Sigmoid colon (tissue), 7 donors: Measurements from ENCODE around the gene CD58. TPM values are rescaled to one million over a fixed set of nuclear protein-coding genes. Genes with fewer than 3 reads are reported as not detected.

Source experiments
- DNase-seq: peaks from one replicate; pipeline ENCODE4 v3.0.0-alpha.2; 2019
- H3K27ac ChIP-seq, 4 donors: fragments of 200-600 bp; sonication (generic); one replicate each; pipeline ENCODE4 v1.5.1; 2016 to 2019; ENCODE audit warnings: mild to moderate bottlenecking in 1 of 4
- H3K27me3 ChIP-seq, 3 donors: fragments of 200-600 bp; sonication (generic); one replicate each; pipeline ENCODE4 v1.5.1; 2019; ENCODE audit warnings: mild to moderate bottlenecking in 1 of 3
- H3K36me3 ChIP-seq, 4 donors: fragments of 200-600 bp; sonication (generic); one replicate each; pipeline ENCODE4 v1.5.1; 2016 to 2019
- H3K4me1 ChIP-seq, 4 donors: fragments of 200-600 bp; sonication (generic); one replicate each; pipeline ENCODE4 v1.5.1; 2017 to 2019
- H3K4me3 ChIP-seq, 4 donors: fragments of 200-600 bp; sonication (generic); one replicate each; pipeline ENCODE4 v1.5.1; 2017 to 2019; ENCODE audit warnings: mild to moderate bottlenecking in 2 of 4, moderate library complexity in 1 of 4
- H3K9me3 ChIP-seq, 4 donors: fragments of 200-600 bp in 3 of 4; sonication (generic) in 3 of 4; one replicate each; pipeline versions ENCODE4 v1.5.1 to v1.6.1; 2013 to 2019
- CTCF ChIP-seq, 4 experiments: fragments of 450-650 bp in 3 of 4; fragments of 200-600 bp in 1 of 4; IDR thresholded peaks; one replicate each; pipeline ENCODE4 v1.5.1; 2016 to 2019; ENCODE audit warnings: antibody characterized with exemption in 4 of 4, mild to moderate bottlenecking in 3 of 4, moderate library complexity in 2 of 4
- EP300 ChIP-seq, 4 donors: sonication (generic); formaldehyde crosslinking; IDR thresholded peaks; one replicate each; pipeline ENCODE4 v1.6.1; 2017; ENCODE audit warnings: antibody characterized with exemption in 4 of 4
- POLR2A ChIP-seq, 2 donors: fragments of 450-650 bp; IDR thresholded peaks; one replicate each; pipeline ENCODE4 v1.6.1; 2016; ENCODE audit warnings: antibody characterized with exemption in 2 of 2, mild to moderate bottlenecking in 2 of 2, moderate library complexity in 2 of 2
- POLR2AphosphoS5 ChIP-seq, 4 donors: sonication (generic); formaldehyde crosslinking; IDR thresholded peaks; one replicate each; pipeline ENCODE4 v1.6.1; 2017; ENCODE audit warnings: antibody characterized with exemption in 4 of 4
- WGBS, 2 donors: extraction: QIAGEN DNeasy Blood & Tissue Kit; methylation state at CpG; one replicate each; pipeline ENCODE4 v1.1.7; 2013; 5-methylcytosine and 5-hydroxymethylcytosine counted together
- intact Hi-C: fragments of 100-400 bp; cut with DNase I; formaldehyde crosslinking; loops from one replicate; pipeline ENCODE4 v1.15.1; 2023
- polyA plus RNA-seq, 3 donors: library from polyadenylated mRNA; stranded (reverse); fragments of 200-250 nt; gene quantifications; one replicate each; pipeline ENCODE4 v1.2.3, GENCODE V29; 2013
- total RNA-seq, 4 donors: library from RNA; depleted of rRNA; stranded (reverse); fragments of >200 nt; gene quantifications; one replicate each; pipeline ENCODE4 v1.1.0, GENCODE V29; 2016
- donor health status: healthy with polysubstance abuse.
- donor health status: Bipolar disorder and iron deficiency.
- donor health status: healthy.

The CD58 gene
- total and polyA plus RNA-seq, 7 donors: 8.4 to 36.6 (median 19.6) TPM

- intact Hi-C loops: loop anchor here (5.0 kb wide), 4 partner anchors 156 to 484 kb away; no protein-coding TSS in a partner anchor
- Histone ChIP-seq H3K4me3 (no peak overlapping the region), H3K27me3 (no peaks in the 10 kb centered on the region), H3K9me3 (no peaks in the 10 kb centered on the region), H3K4me1 (peaks cover 0 to 27% (median 19%) of the 10 kb centered on the region in 4 donors), H3K27ac (no peak overlapping the region), H3K36me3 (no peaks in the 10 kb centered on the region)
- TF ChIP-seq CTCF (IDR thresholded peaks at IDR 0.05) (no peak), POLR2A (IDR thresholded peaks at IDR 0.05) (no peak), EP300 (IDR thresholded peaks at IDR 0.05) (no peak), POLR2AphosphoS5 (IDR thresholded peaks at IDR 0.05) (no peak)
- 92 to 94% methylated on average over 4 of the region's 4 CpGs for WGBS, 2 donors
- no peak for DNase-seq
Measured at GRCh38 chr1:116572771-116573430, 2.1 kb upstream of the CD58 start.

- TF ChIP-seq POLR2AphosphoS5 (IDR thresholded peaks at IDR 0.05) (no peak), CTCF (IDR thresholded peaks at IDR 0.05) (no peak), POLR2A (IDR thresholded peaks at IDR 0.05) (no peak), EP300 (IDR thresholded peaks at IDR 0.05) (no peak)
- intact Hi-C loops: loop anchor here (5.0 kb wide), 4 partner anchors 155 to 485 kb away; no protein-coding TSS in a partner anchor
Measured at GRCh38 chr1:116572099-116572498, 1.3 kb upstream of the CD58 start.

GRCh38 chr1:116571215-116571919 is 541 bp upstream of the CD58 start:
- H3K36me3 ChIP-seq: no peaks in the 10 kb centered on the region
- H3K27me3 ChIP-seq: no peaks in the 10 kb centered on the region
- no peak for DNase-seq
- intact Hi-C loops: loop anchor here (2.0 to 5.0 kb wide), 5 partner anchors 95 to 486 kb away; partner anchors contain the start of gene IGSF3
- WGBS, 2 donors: 9 to 17% methylated on average over 24 of the region's 24 CpGs
- peak overlapping the region; percentile 95 to 99 (median 96) for H3K27ac ChIP-seq
- TF ChIP-seq CTCF (IDR thresholded peaks at IDR 0.05): no peak
- no peak for TF ChIP-seq POLR2AphosphoS5 (IDR thresholded peaks at IDR 0.05)
- TF ChIP-seq EP300 (IDR thresholded peaks at IDR 0.05): no peak
- no peak for TF ChIP-seq POLR2A (IDR thresholded peaks at IDR 0.05)
- H3K4me1 ChIP-seq: peaks cover 0 to 32% (median 20%) of the 10 kb centered on the region in 4 donors
- H3K9me3 ChIP-seq: no peaks in the 10 kb centered on the region
- peak overlapping the region; percentile 73 to 95 (median 79) for H3K4me3 ChIP-seq

More at GRCh38 chr1:116572099-116572498, 1.3 kb upstream of the CD58 start:
- H3K36me3 ChIP-seq: no peaks in the 10 kb centered on the region
- 74 to 91% methylated on average over 2 of the region's 2 CpGs for WGBS, 2 donors
- H3K27ac ChIP-seq: no peak overlapping the region
- no peak overlapping the region for H3K4me3 ChIP-seq
- no peaks in the 10 kb centered on the region for H3K27me3 ChIP-seq
- DNase-seq: no peak
- peaks cover 0 to 32% (median 19%) of the 10 kb centered on the region in 4 donors for H3K4me1 ChIP-seq
- H3K9me3 ChIP-seq: no peaks in the 10 kb centered on the region

DNA sequence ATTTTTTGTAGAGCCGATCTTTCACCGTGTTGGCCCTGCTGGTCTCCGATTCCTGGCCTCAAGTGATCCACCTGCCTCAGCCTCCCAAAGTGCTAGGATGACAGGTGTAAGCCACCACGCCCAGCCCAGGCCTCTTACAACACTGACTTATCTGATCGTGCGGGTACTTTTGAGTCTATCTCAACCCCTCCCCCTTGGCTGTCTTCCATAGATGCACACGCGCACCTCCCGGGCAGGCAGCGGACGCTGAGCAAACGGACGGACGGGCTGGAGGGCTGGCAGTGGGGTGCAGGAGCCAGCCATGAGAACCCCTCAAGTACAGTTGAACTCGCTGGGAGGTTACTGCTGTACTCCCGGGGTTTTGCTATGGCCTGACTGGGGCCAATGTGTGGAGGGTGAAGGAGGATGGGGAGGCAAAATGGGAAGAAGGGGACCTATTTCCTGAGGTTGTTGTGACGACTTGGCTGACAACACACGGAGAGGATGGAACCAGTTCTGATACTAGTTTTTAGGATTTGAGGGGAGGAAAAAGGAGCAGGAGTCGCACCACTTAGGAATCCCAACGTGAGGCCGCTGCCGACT is 959 bp downstream of the CD58 start:
- no peaks in the 10 kb centered on the region for H3K27me3 ChIP-seq
- no peaks in the 10 kb centered on the region for H3K36me3 ChIP-seq
- H3K27ac ChIP-seq: peak overlapping the region; percentile 95 to 99 (median 96)
- no peaks in the 10 kb centered on the region for H3K9me3 ChIP-seq
- H3K4me1 ChIP-seq: peaks cover 0 to 32% (median 21%) of the 10 kb centered on the region in 4 donors
- 11 to 28% methylated on average over 22 of the region's 22 CpGs for WGBS, 2 donors
- intact Hi-C loops: loop anchor here (2.0 to 5.0 kb wide), 5 partner anchors 97 to 487 kb away; partner anchors contain the start of gene IGSF3
- no peak for TF ChIP-seq CTCF (IDR thresholded peaks at IDR 0.05)
- no peak for TF ChIP-seq POLR2A (IDR thresholded peaks at IDR 0.05)
- no peak for TF ChIP-seq EP300 (IDR thresholded peaks at IDR 0.05)
- TF ChIP-seq POLR2AphosphoS5 (IDR thresholded peaks at IDR 0.05): no peak
- peak; percentile 72 for DNase-seq
- peak overlapping the region; percentile 73 to 95 (median 79) for H3K4me3 ChIP-seq
